Thyroid gland (tissue), 4 donors: ENCODE results near the gene TMEM131.

ENCODE experiments used
- POLR2A ChIP-seq, 2 donors: fragments of 450-650 bp; IDR thresholded peaks; one replicate each; pipeline ENCODE4 v1.6.1; 2017; ENCODE audit warnings: antibody characterized with exemption in 2 of 2, mild to moderate bottlenecking in 2 of 2, moderate library complexity in 1 of 2
- TF ChIP-seq, protein P1 (sequence below), 6 experiments: fragments of 200-600 bp in 3 of 6; fragments of 450-650 bp in 3 of 6; sonication (generic) in 3 of 6; IDR thresholded peaks; one replicate each; pipeline ENCODE4 v1.5.1; 2016 to 2019; ENCODE audit warnings: antibody characterized with exemption in 6 of 6, mild to moderate bottlenecking in 2 of 6, inconsistent platforms in 1 of 6, moderate library complexity in 1 of 6

DNA sequence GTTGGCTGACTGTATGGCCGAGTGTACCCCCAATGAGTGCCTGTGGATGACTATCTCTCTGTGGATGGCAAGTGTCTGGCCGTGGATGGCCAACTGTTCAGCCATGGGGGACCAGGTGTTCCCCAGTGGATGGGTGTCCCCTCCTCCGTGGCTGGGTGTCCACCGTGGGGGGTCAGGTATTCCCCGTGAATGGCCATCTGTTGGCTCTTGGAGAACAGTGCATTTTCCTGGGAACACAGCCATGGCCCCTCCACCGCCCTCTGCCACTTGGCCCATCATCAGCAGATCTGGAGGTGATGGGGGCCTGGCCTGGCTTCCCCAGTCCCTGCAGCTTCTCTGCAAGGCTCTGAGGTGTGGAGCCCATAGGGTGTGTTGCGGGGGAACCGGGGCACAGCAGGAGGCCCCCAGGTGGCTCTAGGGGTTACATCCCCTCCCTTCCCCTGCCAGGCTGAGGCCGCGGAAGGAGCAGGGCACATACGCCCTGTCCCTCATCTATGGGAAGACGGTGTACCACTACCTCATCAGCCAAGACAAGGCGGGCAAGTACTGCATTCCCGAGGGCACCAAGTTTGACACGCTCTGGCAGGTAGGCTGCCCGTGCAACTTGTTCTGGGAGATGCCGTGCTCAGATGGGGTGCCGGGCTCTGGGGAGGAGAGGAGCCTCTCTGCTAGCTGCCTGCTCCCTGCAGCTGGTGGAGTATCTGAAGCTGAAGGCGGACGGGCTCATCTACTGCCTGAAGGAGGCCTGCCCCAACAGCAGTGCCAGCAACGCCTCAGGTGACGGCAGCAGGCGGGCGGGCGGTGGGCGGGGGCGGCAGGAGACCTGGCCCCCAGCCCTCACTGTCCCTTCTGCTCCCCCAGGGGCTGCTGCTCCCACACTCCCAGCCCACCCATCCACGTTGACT lies 263.1 kb downstream of the TMEM131 start:
- TF ChIP-seq, protein P1, sequence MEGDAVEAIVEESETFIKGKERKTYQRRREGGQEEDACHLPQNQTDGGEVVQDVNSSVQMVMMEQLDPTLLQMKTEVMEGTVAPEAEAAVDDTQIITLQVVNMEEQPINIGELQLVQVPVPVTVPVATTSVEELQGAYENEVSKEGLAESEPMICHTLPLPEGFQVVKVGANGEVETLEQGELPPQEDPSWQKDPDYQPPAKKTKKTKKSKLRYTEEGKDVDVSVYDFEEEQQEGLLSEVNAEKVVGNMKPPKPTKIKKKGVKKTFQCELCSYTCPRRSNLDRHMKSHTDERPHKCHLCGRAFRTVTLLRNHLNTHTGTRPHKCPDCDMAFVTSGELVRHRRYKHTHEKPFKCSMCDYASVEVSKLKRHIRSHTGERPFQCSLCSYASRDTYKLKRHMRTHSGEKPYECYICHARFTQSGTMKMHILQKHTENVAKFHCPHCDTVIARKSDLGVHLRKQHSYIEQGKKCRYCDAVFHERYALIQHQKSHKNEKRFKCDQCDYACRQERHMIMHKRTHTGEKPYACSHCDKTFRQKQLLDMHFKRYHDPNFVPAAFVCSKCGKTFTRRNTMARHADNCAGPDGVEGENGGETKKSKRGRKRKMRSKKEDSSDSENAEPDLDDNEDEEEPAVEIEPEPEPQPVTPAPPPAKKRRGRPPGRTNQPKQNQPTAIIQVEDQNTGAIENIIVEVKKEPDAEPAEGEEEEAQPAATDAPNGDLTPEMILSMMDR (IDR thresholded peaks at IDR 0.05): no peak
- no peak for TF ChIP-seq POLR2A (IDR thresholded peaks at IDR 0.05)
